DOHH2 (cell line): ENCODE data around the gene ZWILCH.

Experiments used
- CTCF ChIP-seq: fragments of 200-600 bp; sonication (generic); IDR thresholded peaks from one replicate; pipeline ENCODE4 v1.5.1; 2014; ENCODE audit warnings: antibody characterized with exemption, mild to moderate bottlenecking, low read depth, low read length; ENCODE audit not compliant: poor library complexity, severe bottlenecking
- EZH2phosphoT487 ChIP-seq: fragments of 200-600 bp; sonication (generic); IDR thresholded peaks from 2 replicates; pipeline ENCODE4 v1.6.1; 2017; ENCODE audit warnings: borderline replicate concordance, mild to moderate bottlenecking, antibody characterized with exemption, low read length, moderate library complexity, mixed read lengths

GRCh38 chr15:66578286-66578875 lies 73.3 kb downstream of the ZWILCH start:
- TF ChIP-seq CTCF = no peak
- no peak for TF ChIP-seq EZH2phosphoT487
